ENCODE measurements around the gene LHFPL6.

Gene LHFPL6

DNA sequence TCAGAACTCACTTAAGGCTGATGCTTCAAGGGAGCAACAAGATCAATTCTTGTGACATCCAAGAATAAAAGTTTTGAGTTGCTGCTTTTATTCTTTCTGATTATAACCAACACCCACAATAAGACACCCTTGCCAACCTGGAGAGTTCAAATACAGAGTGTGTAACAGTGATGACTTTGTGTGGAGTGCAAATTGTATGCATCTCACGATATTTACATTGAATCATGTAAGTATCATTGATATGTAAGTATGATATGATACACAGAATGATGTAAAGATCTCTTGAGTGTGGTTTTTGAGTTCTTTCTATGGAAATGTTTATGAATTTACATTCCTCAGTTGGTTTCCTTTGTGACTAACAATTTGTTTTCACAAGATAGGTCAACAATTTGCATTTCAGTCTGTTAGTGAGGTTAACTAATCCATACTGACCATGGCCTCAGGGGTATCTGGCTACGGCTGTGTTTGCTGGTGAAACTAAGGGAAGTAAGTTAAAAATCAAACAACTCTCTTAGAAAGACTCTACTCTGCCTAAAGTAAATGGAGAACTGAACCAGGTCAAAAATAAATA lies 12.4 kb downstream of the LHFPL6 start:
- no peak for DNase-seq (ENCODE audit: low read depth)

DNA sequence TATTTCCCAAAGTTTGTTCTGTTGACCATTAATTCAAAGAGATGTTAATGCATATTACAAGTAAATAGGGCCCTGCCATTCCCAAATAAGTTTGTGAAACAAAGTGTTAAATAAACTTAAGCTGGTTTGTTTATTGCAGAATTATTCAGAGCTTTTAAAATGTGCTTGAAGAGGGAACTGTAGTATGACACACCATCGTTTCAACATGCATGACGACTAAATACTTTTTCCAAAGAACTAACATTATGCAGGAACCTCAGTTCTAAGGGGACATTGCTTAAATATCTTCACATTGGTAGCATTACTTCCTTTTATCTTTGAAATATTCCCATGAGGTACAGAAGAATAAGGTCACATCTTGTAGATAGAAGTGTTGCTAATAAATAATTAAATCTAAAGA lies 14.6 kb downstream of the LHFPL6 start:
- DNase-seq (ENCODE audit: low read depth): no peak

DNA sequence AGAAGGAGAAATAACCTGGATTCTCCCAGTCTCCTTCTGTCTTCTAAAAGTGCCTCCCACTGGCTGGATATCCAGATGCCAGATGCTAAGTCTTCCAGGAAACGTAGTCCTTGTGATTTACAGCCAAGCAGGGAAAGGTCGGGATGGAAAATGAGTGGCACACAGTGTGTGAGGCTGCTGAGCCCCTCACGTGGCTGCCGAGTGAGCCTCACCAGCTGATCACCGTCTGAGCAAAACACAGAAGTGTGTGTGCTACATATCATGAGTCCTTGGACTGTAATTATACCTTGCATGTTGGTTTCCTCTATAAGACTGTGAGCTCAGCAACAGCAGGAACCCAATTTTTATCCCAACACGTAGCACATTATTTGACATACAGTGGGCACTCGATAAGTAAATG lies 15.1 kb downstream of the LHFPL6 start:
- no peak for DNase-seq (ENCODE audit: low read depth)

DNA sequence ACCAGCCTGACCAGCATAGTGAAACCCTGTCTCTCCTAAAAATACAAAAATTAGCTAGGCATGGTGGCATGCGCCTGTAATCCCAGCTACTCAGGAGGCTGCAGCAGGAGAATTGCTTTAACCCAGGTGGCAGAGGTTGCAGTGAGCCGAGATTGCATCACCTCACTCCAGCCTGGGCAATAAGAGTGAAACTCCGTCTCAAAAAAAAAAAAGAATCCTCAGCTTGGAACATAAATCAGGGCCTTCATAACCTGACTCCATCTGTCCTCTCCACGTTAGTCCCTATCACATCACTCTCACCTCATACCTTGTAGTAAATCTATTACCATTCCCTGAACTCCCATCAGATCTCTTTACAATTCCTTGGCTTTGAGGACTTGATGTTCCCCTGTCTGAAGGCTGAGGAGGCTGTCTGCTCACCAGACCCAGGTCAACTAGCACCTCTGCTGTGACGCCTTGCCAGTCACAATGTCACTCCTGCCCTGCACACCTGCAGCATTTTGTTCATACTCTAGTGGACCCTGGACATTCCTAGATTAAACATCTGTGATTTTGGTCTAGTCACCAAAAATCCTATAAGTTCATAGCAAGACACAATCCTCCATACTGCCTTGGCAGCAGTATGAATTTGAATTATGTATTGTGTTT lies 15.9 kb downstream of the LHFPL6 start:
- no peak for DNase-seq (ENCODE audit: low read depth)

DNA sequence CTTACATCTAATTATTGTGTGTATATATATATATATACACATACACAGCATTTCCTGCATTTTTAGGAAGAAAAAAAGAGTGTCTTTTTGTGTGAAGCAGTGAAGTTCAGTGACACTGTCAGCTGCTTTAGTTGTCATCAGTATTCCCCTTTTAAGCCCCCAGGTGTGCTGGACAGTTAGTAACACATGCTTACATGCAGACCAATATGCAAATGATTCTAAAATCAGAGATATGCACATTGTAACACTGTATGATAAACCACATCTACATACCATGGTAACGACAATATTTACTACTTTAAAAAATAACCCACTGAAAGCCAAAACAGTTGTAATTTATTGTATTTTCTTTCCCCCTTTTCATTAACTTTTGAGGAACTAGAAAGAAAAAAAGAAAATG lies 16.8 kb downstream of the LHFPL6 start:
- no peak for DNase-seq (ENCODE audit: low read depth)

DNA sequence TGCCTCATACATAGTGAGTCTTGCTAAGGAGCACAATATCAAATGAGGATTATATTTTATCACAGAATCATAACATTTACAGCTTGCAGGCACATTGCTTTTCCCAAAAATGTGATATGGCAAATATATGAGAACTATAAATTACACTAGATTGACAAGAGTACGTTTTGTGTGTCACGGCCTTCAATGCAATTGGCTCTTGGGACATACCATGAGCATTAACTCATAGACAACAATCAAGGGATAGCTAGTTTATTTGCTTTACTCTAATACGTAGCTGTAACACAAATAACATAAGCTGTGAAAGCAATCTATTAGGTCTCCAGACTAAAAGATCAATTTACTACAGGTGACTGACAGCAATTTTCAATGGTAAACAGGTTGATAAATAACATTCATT lies 17.8 kb downstream of the LHFPL6 start:
- DNase-seq (ENCODE audit: low read depth): no peak

DNA sequence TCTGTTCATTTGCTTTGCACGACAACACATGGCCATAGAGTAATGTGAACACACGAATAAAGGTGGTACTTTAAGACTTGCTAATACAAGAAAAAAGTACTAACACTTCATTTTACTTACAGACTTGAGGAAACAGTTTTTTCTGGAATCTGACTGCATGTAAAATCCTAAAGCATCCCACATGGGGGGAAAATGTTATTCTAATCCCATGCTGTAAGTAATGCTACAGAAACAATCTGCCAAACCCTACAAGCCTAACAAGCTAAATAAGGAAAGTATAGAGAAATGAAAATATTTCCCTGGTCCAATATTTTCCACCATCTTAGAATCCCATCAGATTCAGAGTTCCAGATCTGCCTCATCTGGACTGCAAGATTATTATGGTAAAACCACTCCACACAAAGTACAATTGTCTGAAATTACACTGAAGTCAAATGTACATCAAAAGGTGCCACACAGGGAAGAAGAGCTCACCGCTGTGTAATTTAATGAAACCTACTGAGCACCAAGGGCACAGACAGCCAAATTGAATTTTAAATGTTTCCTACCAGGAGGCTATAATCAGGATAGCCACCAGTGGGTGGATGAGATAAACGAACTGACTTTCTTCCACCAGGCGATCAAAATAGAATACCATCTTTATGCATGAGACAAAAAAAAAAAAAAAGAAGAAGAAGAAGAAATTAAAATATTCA lies 22.0 kb downstream of the LHFPL6 start:
- no peak for DNase-seq (ENCODE audit: low read depth)

DNA sequence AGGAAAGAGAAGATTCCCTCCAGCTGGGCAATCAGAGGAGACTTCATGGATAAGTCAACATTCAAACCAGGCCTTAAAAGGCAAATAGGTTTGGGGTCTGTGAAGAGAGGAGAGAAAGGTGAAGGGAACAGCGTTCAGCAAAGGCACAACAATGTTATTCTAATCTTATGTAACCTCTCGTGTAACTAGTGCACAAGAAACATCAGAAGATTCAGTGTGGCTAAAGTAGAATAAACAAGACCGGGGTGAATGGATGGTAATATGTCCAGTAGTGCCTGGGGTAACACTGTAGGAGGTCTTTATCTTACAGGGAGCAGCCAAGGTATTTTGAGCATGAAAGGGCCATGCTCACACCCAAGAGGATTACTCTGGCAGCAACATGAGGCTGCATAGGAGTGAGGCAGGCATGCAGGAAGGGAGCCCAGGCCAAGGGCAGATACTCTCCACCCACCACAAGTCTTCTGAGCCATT lies 24.1 kb downstream of the LHFPL6 start:
- DNase-seq (ENCODE audit: low read depth): no peak

DNA sequence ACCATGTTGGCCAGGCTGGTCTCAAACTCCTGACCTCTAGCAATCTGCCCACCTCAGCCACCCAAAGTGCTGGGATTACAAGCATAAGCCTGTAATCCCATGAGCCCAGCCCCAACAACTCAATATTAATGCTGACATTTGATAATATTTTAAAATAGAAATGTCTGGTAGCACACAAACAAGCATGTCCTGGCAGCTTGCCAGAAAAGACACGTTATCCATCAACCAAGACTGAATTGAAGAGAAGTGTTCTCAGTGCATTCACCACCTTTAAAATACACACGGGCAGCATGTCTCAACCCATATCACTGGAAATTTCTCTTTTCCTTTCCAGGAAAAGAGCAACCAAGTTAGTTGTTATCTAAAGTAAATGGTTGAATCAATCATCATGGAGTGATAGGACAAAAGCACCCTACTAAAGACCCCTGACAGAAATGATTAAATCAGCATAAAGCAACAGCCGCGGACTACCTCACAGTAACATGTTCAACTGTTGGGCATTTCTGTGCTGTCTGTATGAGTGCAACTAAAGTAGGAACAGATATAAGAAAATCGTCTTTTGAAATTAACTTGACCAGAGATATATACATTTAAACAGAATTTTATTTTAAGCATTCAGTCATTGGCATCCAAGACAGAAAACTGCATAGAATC lies 25.0 kb downstream of the LHFPL6 start:
- no peak for DNase-seq (ENCODE audit: low read depth)

DNA sequence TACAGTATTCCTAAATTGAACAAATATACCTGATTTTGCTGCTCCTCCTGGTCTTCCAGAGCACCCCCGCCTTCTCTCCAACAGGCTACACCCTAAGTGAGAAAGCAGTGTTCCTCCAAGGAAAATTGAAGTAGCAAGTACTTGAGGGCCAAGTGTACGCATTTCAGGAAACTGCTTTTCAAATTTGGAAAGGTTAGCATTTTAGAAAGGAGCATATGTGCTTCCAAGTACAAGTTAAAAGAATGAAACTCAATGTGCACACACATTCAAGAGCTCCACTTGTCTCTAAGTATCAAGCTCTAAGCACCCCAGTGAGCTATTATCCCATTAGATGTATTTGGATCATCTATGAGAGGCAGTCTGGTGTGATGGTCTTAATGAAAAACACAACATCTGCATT lies 25.8 kb downstream of the LHFPL6 start:
- DNase-seq (ENCODE audit: low read depth): no peak

DNA sequence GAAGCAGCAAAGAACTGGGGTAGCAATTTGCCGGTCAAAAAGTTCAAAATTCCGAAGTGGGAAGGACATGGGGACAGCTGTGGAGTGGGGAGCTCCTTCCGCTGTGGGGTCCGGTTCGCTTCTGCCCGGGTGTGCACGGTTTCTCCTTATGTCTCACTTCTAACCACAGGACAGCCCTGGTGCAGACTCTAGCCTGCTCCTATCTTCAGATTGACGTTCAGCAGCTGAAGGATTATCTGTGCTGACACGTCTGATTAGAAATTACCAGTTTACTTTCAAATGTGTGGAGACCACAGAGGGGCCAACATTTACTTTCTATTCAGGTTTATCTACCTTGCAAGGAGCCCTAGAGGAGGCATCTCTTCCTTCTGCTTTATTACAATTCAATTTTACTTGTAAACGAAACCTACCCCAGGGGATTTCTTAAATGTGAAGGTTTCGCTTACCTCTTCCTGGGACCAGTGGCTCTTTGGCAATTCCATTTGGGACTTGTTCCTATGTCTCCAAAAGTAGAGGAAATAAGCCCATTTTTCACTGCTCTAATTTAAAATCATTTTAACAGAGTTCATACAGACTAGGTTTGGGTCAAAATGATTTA lies 27.3 kb downstream of the LHFPL6 start:
- no peak for DNase-seq (ENCODE audit: low read depth)

DNA sequence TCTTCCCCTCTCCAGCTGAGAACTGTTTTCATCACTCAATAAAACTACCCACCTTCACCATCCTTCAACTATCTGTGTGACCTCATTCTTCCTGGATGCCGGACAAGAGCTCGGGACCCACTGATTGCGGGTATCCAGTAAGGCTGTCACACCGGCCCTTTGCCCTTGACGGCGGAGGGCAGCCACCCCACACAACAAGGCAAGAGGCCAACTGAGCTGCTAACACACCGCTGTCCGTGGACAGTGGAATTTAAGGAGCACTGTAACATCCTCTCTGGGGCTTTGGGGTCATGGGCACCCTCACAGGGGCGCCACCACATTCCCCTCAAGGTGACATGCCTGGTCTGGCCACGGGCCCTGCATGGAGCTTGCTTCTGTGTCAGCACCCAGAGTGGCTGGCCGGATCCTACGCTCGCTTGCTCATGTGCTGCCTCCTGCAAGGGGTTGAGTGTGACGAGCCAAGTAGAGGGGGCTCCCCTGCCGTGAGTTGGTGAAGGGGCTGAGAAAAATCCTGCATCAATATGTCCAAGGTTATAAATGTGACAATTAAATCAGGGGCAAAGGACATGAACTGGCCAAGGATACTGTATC lies 31.4 kb downstream of the LHFPL6 start:
- no peak for DNase-seq (ENCODE audit: low read depth)

DNA sequence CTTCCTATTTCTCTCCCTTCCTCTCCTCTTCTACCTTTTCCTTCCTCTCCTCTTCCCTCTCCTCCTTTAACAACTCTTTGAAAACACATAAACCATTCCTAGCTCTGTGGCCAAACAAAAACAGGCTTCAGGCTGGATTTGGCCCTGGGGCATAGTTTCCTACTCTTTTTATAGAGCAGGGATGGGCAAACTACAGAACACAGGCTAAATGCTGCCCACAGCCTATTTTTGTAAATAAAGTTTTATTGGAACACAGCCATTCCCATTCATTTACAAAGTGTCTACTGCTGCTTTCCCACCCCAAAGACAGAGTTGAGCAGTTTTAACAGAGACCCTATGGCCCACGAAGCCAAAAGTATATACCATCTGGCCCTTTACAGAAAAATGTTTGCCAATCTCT lies 35.4 kb downstream of the LHFPL6 start:
- no peak for DNase-seq (ENCODE audit: low read depth)

DNA sequence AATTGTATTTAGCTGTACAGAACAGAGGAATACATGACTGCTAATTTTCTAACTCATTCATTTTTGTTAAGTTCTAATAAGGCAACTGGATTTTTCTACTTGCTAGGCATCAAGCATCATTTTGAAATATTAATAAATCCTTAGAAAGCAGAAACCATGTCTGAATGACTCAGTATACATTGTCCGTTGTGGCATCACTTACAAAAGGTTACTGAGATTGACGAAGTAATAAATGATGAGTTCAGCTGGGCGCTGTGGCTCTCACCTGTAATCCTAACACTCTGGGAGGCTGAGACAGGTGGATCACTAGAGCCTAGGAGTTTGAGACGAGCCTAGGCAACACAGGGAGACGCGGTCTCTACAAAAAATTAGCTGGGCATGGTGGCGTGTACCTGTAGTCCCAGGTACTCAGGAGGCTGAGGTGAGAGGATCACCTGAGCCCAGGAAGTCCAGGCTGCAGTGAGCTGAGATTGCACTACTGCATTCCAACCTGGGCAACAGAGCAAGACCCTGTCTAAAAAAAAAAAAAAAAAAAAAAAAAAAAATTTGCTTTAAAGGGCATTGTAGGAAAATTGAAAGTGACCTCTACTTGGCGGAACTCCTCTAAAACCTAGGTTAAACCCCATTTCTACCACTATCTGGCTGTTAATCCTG lies 36.6 kb downstream of the LHFPL6 start:
- no peak for DNase-seq (ENCODE audit: low read depth)

DNA sequence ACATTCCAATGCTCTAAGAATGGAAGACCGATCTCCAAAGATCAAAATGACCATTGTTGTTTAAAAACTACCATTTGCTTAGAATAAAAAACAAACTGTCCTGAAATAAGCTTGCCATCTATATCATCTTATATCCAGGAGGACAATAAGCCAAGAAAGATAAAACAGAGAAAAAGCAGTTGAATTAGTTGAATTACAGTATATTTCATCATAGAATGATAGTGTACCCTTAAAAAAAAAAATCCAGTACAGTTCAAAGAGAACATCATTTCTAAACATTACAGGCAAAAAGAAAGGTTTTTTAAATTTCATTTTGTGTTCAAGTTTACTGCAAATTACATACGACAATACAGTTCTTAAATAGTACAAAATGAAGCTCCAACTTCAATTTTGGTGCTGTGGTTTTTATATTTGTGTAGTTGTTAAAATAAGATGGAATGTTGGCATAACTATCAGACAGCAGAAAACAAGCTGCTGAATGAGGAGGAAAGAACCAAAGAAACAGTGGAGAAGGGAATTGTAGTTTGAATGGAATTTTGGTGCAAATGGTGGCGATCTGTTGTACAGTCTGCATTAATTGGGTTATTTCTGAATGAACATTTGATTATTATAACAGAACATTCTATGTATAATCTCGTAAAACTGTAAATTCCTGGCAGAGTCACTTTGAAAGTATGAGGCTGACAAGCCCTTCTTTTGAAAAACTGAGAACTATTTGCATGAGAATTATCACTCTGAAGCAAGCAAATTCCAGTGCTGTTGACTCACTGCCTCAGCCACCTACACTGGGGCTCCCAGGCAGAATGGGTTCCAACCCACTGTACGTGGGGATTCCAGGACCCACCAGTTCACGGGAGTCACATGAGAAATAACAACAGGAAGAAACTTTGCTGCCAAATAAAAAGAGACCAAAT lies 37.7 kb downstream of the LHFPL6 start:
- DNase-seq (ENCODE audit: low read depth): no peak

DNA sequence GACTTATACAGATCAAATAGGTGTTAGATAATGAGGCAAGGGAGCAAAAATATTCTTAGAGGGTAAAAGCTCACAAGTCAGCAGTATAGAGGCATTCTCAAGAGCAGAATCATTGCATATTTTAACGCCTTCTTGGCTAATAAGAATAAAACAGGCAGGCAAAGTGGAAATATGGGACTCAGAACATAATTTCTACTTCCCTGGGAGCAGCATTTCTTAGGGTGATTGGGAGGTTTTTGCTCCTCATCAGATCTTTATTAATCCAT lies 39.6 kb downstream of the LHFPL6 start:
- no peak for DNase-seq (ENCODE audit: low read depth)

DNA sequence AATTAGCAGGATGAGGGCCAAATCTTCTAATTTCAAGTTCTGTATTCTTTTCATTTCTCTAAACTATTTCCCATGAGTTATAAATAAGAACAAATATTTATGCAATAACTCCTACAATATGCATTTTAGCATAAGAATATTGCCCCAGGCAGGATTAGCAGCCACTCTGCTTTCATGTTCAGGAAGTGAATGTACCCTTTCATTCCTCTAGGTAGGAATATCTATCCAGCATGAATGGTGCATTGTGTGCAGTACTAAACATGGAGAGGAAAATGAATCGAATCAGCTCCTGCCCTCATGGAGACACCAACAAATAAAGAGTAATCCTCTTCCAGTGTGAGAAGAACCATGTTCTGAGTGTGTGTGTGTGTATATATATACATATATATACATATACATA lies 41.0 kb downstream of the LHFPL6 start:
- DNase-seq (ENCODE audit: low read depth): no peak

DNA sequence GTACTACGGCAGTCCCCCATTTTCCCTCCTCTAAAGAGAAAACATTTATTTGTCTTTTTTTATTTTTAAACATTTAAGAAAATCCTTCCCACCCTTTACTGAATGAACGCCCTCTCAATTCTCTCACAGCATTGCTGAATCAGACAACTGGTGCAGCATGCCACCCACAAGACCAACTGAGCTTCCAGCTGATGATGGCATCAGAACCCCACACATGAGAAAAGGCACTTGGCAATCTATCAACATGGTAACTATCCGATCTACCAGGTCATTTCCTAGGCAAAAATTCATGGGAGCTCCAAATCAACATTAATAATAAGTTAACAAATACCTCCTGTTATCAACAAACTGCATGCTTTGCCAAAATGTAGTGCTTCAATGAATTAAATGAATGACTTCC lies 43.1 kb downstream of the LHFPL6 start:
- DNase-seq (ENCODE audit: low read depth): no peak

DNA sequence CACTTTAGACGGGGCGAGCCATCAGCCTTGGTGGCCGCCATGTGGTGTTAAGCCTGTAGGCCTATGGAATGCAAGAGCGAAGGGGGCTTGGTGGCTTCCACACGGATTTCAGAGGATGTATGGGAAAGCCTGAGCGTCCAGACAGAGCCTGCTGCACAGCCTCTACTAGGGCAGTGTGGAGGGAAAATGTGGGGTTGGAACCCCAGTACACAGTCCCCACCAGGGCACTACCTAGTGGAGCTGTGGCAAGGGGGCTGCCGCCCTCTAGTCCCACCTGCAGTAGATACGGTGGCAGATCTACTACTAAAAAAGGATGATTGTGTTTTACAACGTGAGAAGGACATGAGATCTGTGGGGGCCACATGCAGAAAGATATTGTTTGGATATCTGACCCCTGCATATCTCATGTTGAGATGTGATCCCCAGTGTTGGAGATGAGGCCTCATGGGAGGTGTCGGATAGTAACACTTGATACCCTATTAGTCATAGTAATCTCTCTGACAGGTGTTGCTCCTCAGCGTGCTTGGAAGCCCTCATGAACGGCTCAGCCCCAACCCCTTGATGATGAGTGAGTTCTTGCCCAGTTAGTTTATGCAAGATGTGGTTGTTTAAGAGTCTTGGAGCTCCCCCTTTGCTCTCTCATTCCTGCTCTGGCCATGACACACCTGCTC lies 45.6 kb downstream of the LHFPL6 start:
- no peak for DNase-seq (ENCODE audit: low read depth)

DNA sequence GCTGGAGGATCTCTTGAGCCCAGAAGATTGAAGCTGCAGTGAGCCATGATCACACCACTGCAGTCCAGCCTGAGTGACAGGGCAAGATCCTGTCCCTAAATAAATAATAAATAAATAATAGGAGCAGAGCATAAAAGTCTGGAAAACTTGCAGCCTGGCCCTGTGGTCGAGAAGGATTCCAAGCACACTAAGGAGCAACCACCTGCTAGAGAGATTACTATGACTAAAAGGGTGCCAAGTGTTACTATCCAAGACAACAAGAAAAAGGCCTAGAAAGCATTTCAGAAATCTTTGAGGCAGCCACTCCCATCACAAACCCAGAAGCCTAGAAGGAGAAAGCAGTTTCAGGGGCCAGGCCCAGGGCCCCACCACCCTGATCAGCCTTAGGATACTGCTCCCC lies 46.1 kb downstream of the LHFPL6 start:
- DNase-seq (ENCODE audit: low read depth): no peak

Measured in stimulated activated CD8-positive, alpha-beta memory T cell treated with anti-CD3 and anti-CD28 coated beads, Interleukin-15, amount 100 ng/mL, for 1 hour (primary cell).